Activated CD4-positive, alpha-beta T cell treated with anti-CD3 and anti-CD28 coated beads for 1 hour (primary cell): Measurements from ENCODE around the gene BCOR.

Source experiments
- DNase-seq: peaks from one replicate; pipeline ENCODE4 v3.0.0-alpha.2; 2020

Gene BCOR

DNA sequence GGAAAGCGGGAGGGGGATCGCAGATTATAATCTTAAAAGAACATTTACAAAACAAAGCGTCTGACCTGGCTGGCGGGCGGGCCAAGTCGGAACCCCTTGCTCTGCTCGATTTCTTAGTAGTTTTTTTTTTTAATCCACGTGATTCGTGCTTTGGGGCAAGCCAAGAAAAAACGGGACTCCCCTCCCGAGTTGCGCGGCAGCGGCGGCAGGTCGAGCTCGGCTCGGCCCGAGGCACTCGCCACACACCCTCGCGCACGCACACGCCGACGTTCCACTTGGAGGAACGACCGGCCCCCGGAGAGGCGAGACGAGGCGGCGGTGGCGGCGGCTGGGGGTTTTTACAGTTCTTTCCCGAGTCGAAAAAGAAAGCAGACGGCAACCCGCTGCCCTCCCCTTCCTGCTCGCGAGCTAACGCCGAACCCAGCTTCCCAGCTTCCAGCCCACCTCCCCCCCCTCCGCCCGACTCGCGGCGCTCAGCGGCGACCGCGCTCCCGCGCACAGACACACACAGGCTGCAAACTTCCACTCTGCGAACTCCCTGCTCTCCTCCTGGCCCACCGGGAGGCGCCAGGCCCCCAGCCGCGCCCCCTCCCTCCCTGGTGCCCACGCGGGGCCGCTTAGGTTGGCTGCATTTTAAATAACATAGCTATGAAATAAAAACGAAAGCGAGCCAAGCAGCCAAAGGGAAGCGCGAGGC, 1.2 kb downstream of the BCOR start:
- DNase-seq = peak; percentile 48

DNA sequence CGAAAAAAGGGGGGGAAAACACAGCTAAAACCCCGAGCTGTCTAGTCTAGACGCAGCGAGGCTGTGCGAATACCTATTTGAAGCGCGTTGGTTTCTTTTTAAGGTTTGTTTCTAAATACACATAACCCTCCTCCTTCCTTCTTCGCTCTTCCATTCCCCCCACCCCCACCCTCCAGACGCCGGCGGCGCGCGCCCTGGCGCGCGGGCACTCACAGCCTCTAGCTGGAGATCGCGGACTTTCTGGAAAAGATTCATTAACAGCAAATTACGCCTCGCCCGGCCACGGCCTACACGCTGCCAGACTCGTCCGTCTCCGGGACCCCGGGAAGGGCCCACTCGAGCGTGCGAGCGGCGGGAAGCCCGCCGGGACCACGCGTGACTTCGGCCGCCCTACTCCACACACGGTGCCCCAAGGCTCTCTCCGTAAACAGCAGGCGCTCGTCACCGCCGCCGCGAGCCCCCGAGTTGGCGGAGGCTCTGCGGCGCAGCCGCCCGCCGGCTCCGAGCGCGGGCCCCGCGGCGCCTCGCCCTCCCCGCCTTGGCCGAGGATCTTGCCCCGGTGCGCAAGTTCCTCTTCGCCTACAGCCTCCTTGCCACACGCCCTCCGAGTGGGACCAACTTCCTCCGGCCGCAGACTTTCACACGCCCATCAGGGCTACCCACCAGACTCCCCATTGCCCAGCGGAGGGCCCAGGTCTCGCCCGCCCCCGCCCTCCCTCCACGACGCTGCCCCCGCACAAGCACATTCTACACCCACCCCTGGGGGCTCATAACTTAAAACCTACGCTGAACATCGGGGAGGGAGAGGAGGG, 2.0 kb downstream of the BCOR start:
- DNase-seq = no peak

DNA sequence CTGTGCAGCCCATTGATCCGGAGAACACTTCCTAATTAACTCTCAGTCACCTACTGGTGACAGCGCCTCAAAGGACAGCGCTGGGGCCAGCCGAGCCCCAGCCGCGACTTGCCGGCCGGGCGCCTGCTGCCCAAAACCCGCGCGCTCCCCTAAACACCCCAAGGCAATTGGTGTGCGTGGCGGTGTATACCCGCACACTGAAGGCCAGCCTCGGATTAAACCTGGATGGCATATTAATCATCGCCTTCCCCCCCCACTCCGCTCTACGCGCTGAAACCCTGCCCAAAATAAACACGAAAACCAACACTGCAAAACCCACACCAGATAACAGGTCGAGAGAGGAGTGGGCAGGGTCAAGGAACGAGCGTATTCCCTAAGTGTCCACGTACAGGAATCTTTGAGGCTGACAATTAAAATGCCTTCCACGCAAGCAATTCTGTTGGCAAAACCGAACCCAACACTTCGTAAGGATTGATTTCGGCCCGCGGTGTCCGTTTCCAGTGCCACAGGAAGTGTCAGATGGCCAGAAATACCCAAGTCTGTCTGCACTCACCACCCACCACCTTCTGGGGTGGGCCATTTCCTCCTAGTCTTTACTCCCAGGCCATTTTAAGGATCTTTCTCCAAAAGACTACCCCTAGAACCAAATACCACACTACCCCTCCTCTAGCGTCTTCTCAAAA, 2.7 kb downstream of the BCOR start:
- no peak for DNase-seq

GRCh38 chrX:40094041-40094899, 3.5 kb downstream of the BCOR start:
- DNase-seq = no peak

DNA sequence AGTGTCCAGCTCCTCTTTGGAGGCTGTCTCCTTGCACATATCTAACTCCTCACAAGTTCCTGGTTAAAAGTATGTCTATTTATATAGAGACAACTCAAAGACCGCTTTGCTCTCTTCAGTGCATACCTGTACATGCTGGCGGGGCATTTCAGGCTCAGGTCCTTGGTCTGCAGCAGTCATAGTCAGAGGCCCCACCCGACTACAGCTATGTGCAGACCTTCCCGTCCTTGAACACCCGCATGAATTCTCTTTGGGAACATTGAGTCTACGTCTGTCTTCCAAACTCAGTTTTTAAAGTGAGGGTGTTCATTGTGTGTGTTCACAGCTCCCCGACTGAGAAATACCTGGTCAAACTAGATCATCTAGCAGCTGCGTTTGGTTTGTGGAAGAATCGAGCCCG, 4.2 kb downstream of the BCOR start:
- DNase-seq = no peak

- DNase-seq = no peak
Measured at GRCh38 chrX:40092808-40093435, 4.8 kb downstream of the BCOR start.

DNA sequence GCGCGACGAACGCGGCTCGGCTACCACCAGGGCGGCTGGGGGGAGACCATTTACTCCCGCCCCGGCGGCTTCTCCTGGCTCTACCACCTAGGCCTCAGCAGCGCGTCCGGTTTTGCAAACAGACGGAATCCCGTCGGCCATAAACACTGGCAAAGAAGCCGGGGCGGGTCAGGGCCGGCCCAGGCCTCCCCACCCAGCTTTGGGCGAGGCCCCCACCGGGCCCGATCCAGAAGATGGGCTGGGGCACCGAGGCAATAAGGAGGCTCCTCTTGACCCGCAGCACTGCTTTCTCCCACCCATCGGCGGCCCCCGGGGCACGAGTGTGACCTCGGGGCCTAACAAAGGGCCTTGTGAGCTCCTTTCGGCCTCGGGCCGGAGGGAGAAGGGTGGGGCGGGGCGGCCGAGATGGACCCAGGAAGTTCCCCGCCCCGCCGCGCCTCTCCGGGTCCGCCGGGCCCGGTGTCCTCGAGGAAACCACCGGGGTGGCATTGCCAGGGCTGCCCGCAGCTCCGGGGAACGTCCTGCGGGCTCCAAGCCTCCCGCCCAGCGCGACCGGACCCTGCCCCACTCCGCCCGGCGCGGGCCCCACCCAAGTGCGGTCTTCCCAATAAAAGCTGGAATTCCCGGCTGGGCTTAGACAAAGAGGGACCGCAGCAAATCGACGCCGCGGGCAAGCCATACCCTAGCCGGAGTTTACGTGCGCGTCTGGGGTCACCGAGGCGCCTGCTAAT, 5.9 kb downstream of the BCOR start:
- no peak for DNase-seq

GRCh38 chrX:40090961-40091360, 6.8 kb downstream of the BCOR start:
- DNase-seq = no peak

DNA sequence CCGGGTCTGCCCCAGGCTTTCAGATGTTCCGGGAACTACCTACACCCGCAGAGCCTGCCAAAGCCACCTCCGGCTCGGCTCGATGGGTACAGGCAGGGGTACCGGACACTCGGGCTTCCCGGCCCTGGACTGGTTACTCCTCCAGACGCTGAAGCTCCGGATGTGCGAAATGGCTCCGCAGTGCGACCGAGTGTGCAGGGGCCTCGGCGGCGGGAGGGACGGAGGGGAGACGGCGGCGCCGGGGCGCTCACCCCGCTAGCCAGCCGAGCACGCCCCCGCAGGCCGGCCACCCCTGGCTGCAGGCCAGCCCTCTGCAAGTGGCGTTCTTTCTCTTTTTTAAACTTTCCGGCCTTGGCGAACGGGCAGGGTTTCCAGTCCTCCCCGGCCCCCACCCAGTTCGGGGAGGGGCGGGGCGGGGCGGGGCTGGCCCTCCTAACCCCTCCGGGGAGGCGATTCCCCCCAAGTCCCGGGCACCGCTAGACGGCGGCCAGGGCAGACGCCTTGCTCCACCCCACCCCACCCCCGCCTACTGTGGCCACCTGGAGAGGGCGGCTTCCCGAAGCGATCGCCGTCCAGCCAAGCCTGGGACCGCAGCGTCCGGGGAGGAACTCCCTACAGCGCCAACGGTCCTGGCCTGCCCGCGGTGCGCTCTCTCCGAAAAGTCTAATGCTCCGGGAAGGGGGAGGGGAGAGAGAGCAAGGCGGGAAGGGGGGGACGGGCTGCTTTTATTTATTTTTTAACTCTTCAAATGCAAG, 7.5 kb downstream of the BCOR start:
- DNase-seq = no peak

- no peak for DNase-seq
Measured at GRCh38 chrX:40088803-40089540, 8.8 kb downstream of the BCOR start.

- DNase-seq = no peak
Measured at GRCh38 chrX:40088299-40088625, 9.5 kb downstream of the BCOR start.

DNA sequence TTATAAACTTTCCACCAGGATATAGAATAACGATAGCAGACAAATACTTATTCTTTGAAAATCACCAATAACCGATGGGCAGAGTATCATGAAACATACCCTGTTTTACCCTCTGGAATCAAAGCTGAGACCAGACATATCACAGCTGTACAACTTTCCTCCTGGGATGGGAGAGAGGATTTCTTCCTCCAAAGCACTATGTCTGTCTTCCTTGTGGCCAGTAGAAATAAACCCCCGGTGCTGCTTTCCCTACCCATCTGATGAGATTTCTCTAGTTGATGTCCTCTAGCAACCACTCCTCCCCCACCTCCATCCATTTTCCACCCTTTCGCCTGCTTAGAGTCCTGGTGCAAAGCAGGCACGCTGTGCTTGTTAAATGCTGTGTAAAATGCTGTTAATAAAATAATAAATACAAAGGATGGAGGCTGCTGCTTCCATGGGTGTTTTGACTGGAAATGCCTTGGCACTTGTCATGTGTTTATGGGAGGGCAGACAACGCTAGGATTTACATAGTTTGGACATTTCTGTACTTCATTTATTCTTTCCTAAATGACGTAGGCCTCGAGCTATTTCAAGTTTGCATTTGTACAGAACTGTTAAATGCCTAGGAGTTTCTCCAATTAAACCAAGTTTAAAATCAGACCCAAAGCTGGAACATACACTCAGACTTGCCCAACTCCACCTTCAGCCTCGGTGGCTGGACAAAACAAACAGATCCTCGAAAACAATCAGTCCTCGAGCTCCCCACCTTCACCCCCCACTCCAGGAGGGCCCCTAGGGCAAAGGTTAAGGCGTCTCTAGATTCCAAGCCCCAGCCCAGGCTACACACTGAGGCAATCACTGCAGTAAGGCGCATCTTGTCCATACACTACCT, 10.1 kb downstream of the BCOR start:
- DNase-seq = no peak

- DNase-seq = no peak
Measured at GRCh38 chrX:40086569-40087335, 11.0 kb downstream of the BCOR start.

GRCh38 chrX:40085714-40086113, 12.0 kb downstream of the BCOR start:
- no peak for DNase-seq

DNA sequence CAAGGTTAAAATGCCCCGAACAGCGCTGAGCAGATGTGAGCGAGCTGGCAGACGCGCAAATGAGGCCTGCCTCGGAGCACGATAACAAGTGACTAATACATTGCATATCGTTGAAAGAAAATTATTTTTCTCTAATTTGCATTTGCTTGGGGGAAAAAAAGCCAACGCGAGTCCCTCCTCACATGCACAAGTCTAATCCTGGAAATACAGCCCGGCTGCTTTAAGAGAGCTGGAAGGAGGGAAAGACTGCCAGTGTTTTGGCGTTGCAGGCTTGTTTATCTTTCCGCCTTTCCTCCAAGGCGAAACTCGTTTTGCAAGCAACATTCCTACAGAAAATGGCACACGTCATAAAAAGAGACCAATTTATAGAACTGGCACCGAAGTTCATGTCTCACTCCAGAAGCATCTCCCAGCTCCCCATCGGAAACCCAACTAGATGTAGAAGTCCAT, 12.6 kb downstream of the BCOR start:
- DNase-seq = no peak

- no peak for DNase-seq
Measured at GRCh38 chrX:40084471-40085101, 13.2 kb downstream of the BCOR start.

DNA sequence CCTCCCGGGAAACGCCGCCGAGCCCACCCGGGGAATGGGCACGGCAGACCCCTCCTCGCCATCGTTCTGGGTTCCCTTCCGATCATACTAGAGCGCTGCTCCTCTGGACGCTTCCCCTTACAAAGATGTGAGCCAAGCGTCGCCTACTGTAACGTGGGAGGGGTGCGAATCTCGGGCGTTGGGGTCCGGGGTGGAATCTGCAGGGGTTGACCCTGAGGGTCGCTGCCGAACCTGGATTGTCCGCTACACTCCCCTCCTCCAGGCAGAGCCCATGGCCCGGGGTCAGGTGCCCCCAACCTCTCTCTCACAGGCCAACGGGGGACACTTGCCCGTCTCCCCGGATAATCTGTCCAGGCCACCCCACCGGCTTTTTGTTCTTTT, 13.8 kb downstream of the BCOR start:
- no peak for DNase-seq
